GM12878 (cell line): ENCODE measurements around the gene DND1. TPM values are rescaled to one million over a fixed set of nuclear protein-coding genes. Genes with fewer than 3 reads are reported as not detected.
"Not testable (repeated sequence)": the region's sequence is repeated elsewhere in the genome, so short reads cannot be mapped to it uniquely, and the experiment has no call there.

Source experiments
- ATAC-seq: fragments of 200-7000 bp; cut with Tn5 transposase; 3 replicates; pipeline ENCODE4 v1.9.1; 2020; ENCODE audit warnings: mild to moderate bottlenecking, moderate library complexity
- BruUV-seq: library from RNA; stranded (reverse); fragments of 400-500 nt; replicated peaks from 2 replicates; lab custom pipeline; 2021; lab: Mats Ljungman, UMichigan
- CTCF ChIA-PET: fragments of 300-600 bp; sonication (Branson Sonifier 250); formaldehyde crosslinking; extraction: SDS; loops from one replicate; lab custom pipeline; 2021; ENCODE audit warnings: inconsistent platforms; lab: Yijun Ruan, JAX
- POLR2A ChIA-PET: fragments of 350-600 bp; formaldehyde crosslinking; extraction: SDS; loops from one replicate; lab custom pipeline; 2021; ENCODE audit warnings: inconsistent platforms; lab: Charles Lee
- RAD21 ChIA-PET: fragments of 300-600 bp; sonication (Branson Sonifier 250); formaldehyde crosslinking; loops from one replicate; lab custom pipeline; 2023; ENCODE audit warnings: antibody characterized with exemption; ENCODE audit not compliant: unreplicated experiment; lab: Charles Lee
- SMC1A ChIA-PET: fragments of 300-600 bp; sonication (Branson Sonifier 250); formaldehyde crosslinking; loops from one replicate; lab custom pipeline; 2023; ENCODE audit not compliant: unreplicated experiment, uncharacterized antibody; lab: Charles Lee
- DNase-seq: peaks from one replicate; pipeline ENCODE4 v3.0.0-alpha.2; 2011; ENCODE audit warnings: low read depth, low spot score
- FAIRE-seq: peaks from 3 replicates; lab custom pipeline; 2011; peaks lifted over from hg19 to GRCh38; lab: Jason Lieb, UNC
- H2AFZ ChIP-seq: 2 replicates; pipeline ENCODE4 v1.6.0; 2011; ENCODE audit warnings: low read depth, low read length, control low read depth; ENCODE audit not compliant: control insufficient read depth
- H3K27ac ChIP-seq: 2 replicates; pipeline ENCODE4 v1.5.1; 2011; ENCODE audit warnings: control low read depth; ENCODE audit not compliant: control insufficient read depth, insufficient read depth
- H3K27me3 ChIP-seq, 2 experiments: replicated peaks in 1 of 2; 2 replicates each; pipeline versions ENCODE4 v1.6.0 to v1.6.1; 2011; ENCODE audit warnings: low read length in 1 of 2; ENCODE audit not compliant: control insufficient read depth in 2 of 2, insufficient read depth in 2 of 2
- H3K36me3 ChIP-seq, 2 experiments: 2 replicates each; pipeline ENCODE4 v1.5.1; 2011; ENCODE audit warnings: low read length in 1 of 2; ENCODE audit not compliant: control insufficient read depth in 2 of 2, insufficient read depth in 2 of 2
- H3K4me1 ChIP-seq: 2 replicates; pipeline ENCODE4 v1.6.1; 2011; ENCODE audit warnings: mild to moderate bottlenecking, low read length, moderate library complexity, mixed read lengths; ENCODE audit not compliant: control insufficient read depth, insufficient read depth
- H3K4me2 ChIP-seq: 2 replicates; pipeline ENCODE4 v1.6.0; 2011; ENCODE audit warnings: control low read depth; ENCODE audit not compliant: control insufficient read depth, insufficient read depth
- H3K4me3 ChIP-seq: fragments of 200-600 bp; sonication (generic); 2 replicates; pipeline ENCODE4 v1.5.1; 2016
- H3K79me2 ChIP-seq: 2 replicates; pipeline ENCODE4 v1.6.0; 2011; ENCODE audit warnings: low read length; ENCODE audit not compliant: control insufficient read depth, insufficient read depth
- H3K9ac ChIP-seq: 2 replicates; pipeline ENCODE4 v1.8.0; 2011; ENCODE audit warnings: low read length, control low read depth, mixed read lengths; ENCODE audit not compliant: control insufficient read depth, insufficient read depth
- H3K9me3 ChIP-seq: replicated peaks from 3 replicates; pipeline ENCODE4 v1.5.1; 2011; ENCODE audit warnings: mild to moderate bottlenecking, low read length; ENCODE audit not compliant: control insufficient read depth, insufficient read depth
- H4K20me1 ChIP-seq: 2 replicates; pipeline ENCODE4 v1.6.0; 2011; ENCODE audit not compliant: control insufficient read depth, insufficient read depth
- MLLT1 ChIP-seq: fragments of 450-650 bp; IDR thresholded peaks from 2 replicates; pipeline ENCODE4 v1.6.1; 2016; ENCODE audit warnings: mild to moderate bottlenecking
- ZBTB33 ChIP-seq: fragments of 450-650 bp; IDR thresholded peaks from 2 replicates; pipeline ENCODE4 v1.6.1; 2017; ENCODE audit warnings: mild to moderate bottlenecking
- ZBTB40 ChIP-seq: fragments of 450-650 bp; IDR thresholded peaks from 2 replicates; pipeline ENCODE4 v1.6.1; 2016; ENCODE audit warnings: mild to moderate bottlenecking, moderate library complexity, borderline replicate concordance
- WGBS: methylation state at CpG from one replicate; pipeline ENCODE4 v1.1.6; 2016; ENCODE audit warnings: low lambda C conversion rate; ENCODE audit not compliant: insufficient replicate concordance, insufficient coverage; ENCODE audit errors: missing lambda C conversion rate; 5-methylcytosine and 5-hydroxymethylcytosine counted together
- in situ Hi-C: fragments of 300-500 bp; cut with MboI; formaldehyde crosslinking; loops from 9 replicates; pipeline ENCODE4 v1.14.3; 2018; ENCODE audit warnings: mixed read lengths
- intact Hi-C: fragments of 100-400 bp; cut with micrococcal nuclease; formaldehyde crosslinking; loops from one replicate; pipeline ENCODE4 v1.14.2; 2022; ENCODE audit not compliant: unreplicated experiment
- polyA plus RNA-seq, 11 experiments: library from polyadenylated mRNA; depleted of rRNA in 4 of 11; unstranded in 6 of 11; stranded (reverse) in 5 of 11; fragments of >200 nt; fragmentation: Nextera tagmentation in 4 of 11; fragmentation: Illumina TruSeq in 1 of 11; extraction: Ambion mirVana in 4 of 11; extraction: Trizol in 1 of 11; gene quantifications; 1 replicate in 1 of 11; 2 replicates in 10 of 11; pipeline versions ENCODE4 v1.2.1 to v1.2.3, GENCODE V29; 2011 to 2016; ENCODE audit warnings: inconsistent platforms in 2 of 11, missing spikeins in 2 of 11, low read depth in 1 of 11
- total RNA-seq, 4 experiments: library from RNA; depleted of rRNA in 3 of 4; stranded (reverse); fragments of >200 nt in 3 of 4; fragmentation: Illumina TruSeq in 1 of 4; extraction: Trizol in 1 of 4; gene quantifications; 2 replicates each; pipeline versions ENCODE4 v1.2.1 to v1.2.3, GENCODE V29; 2013 to 2021

Gene DND1
- total and polyA plus RNA-seq, 10 of the 15 experiments (the other 5 are each of a cell fraction or from before 2014, with no cell fraction given): 0.15 to 2.9 (median 0.73) TPM; not detected in 2

- H3K9me3 ChIP-seq, H3K36me3 ChIP-seq, FAIRE-seq, RAD21 ChIA-PET, BruUV-seq, H3K4me1 ChIP-seq, H4K20me1 ChIP-seq, in situ Hi-C loops, ATAC-seq, H3K79me2 ChIP-seq, H3K27me3 ChIP-seq, DNase-seq: not testable (repeated sequence)
- ChIA-PET CTCF (interaction anchor here (1.1 to 2.9 kb wide), 4 partner anchors 69 to 266 kb away, joined by 4 to 9 read pairs (median 6); partner anchors contain the start of gene EIF4EBP3), POLR2A (interaction anchor here (0.6 to 1.3 kb wide), 6 partner anchors 8 to 992 kb away, joined by 3 to 10 read pairs (median 3); partner anchors contain the start of genes IK and NDUFA2), SMC1A (interaction anchor here (1.1 to 1.7 kb wide), 4 partner anchors 72 to 394 kb away, joined by 3 to 5 read pairs (median 3); no protein-coding TSS in a partner anchor)
- 10% methylated on average over 9 of the region's 9 CpGs for WGBS
- peak overlapping the region; percentile 11; the same call in 1 of the 2 replicates for H3K9ac ChIP-seq
- H3K27ac ChIP-seq: peak overlapping the region; percentile 29
- peak; percentile 96 for TF ChIP-seq MLLT1
- TF ChIP-seq ZBTB33: peak; percentile 71; the same call in 1 of the 2 replicates
- peak; percentile 47; the same call in 1 of the 2 replicates for TF ChIP-seq ZBTB40
- intact Hi-C loops: loop anchor here (5.0 kb wide), 1 partner anchor 237 kb away; the partner anchor contains the start of gene ANKHD1
- H2AFZ ChIP-seq: peak overlapping the region; percentile 97
- H3K4me2 ChIP-seq: peak overlapping the region; percentile 66
- peak overlapping the region; percentile 33; the same call in 1 of the 2 replicates for H3K4me3 ChIP-seq
Measured at GRCh38 chr5:140638898-140639147, 34.6 kb downstream of the DND1 start.
